Neural crest cell (in vitro differentiated cells): ENCODE data around the gene SCP2. TPM values are rescaled to one million over a fixed set of nuclear protein-coding genes. Genes with fewer than 3 reads are reported as not detected.

Experiments used
- DNase-seq: peaks from one replicate; pipeline ENCODE4 v3.0.0; 2021; ENCODE audit warnings: low read depth, mixed read lengths, low spot score
- H3K27ac Mint-ChIP-seq: one replicate; pipeline ENCODE4 v1.8.0; 2021; ENCODE audit warnings: mild to moderate bottlenecking, mixed read lengths; ENCODE audit not compliant: unreplicated experiment
- H3K27me3 Mint-ChIP-seq: 2 replicates; pipeline ENCODE4 v1.8.0; 2021; ENCODE audit warnings: low read depth, mild to moderate bottlenecking, mixed read lengths
- H3K36me3 Mint-ChIP-seq: 2 replicates; pipeline ENCODE4 v1.8.0; 2021; ENCODE audit warnings: low read depth, mild to moderate bottlenecking, mixed read lengths
- H3K4me1 Mint-ChIP-seq: 2 replicates; pipeline ENCODE4 v1.8.0; 2021; ENCODE audit warnings: mixed read lengths
- H3K4me3 Mint-ChIP-seq: one replicate; pipeline ENCODE4 v1.8.0; 2021; ENCODE audit warnings: mild to moderate bottlenecking, mixed read lengths
- H3K9me3 Mint-ChIP-seq: 2 replicates; pipeline ENCODE4 v1.8.0; 2021; ENCODE audit warnings: mixed read lengths
- total RNA-seq: library from RNA; stranded (reverse); gene quantifications from 2 replicates; pipeline ENCODE4 v1.2.1, GENCODE V29; 2021
- TF ChIP-seq, protein P1 (sequence below): fragments of 200-600 bp; sonication (generic); conservative IDR thresholded peaks from 2 replicates; pipeline ENCODE4 v1.5.0; 2021; ENCODE audit warnings: antibody characterized with exemption, mild to moderate bottlenecking

Gene SCP2
- total RNA-seq, 1 donor from 2014 or later = 61.8 TPM

DNA sequence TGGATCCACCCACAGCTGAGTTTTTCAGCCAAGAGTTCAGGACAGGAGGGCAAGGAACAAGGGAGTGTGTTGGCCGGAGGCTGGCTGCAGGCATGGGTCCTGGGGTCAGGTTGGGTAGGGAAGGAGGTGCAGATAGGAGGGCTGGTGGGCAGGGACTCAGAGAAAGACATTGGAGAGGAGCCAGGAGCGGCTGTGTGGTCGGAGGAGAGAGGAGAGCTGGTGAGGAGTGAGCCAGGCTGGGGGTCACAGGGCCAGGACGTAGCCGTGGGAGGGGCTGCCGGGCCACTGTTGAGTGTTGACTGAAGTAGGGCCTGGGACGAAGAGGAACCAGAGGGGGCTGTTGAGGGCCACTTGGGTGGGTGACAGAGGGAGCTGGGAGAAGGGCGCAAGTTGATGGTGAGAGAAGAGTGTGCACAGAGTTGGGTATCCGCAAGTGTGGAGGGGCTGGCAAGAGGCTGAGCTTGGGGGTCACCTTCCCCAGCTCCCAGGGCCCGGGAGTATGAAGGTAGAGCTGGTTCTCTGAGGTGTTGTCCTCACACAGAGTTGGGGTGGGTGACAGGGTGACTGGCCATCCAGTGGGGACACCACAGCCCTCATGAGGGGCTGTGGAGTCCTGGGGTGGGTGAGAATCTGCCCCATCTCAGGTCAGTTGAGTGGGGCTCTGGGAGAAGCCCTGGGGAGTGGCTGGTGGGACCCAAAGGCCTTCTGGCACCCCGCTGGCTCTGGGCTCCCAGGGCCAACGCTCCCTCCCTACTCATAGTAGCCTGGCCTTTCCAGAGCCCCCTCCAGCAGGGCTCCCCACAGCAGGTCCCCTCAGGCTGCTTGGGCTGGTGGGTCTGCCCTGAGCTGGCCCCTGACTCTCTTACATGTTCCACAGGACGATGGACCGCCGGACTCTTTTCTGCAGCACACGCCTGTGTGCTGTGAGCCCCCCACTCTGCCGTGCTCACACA lies 156.8 kb downstream of the SCP2 start:
- H3K27me3 Mint-ChIP-seq = no peaks in the 10 kb centered on the region
- H3K9me3 Mint-ChIP-seq = no peaks in the 10 kb centered on the region
- DNase-seq = no peak
- peak overlapping the region; percentile 44 for H3K27ac Mint-ChIP-seq
- peaks cover 14% of the 10 kb centered on the region for H3K4me1 Mint-ChIP-seq
- no peaks in the 10 kb centered on the region for H3K36me3 Mint-ChIP-seq
- H3K4me3 Mint-ChIP-seq = no peak overlapping the region
- TF ChIP-seq, protein P1, sequence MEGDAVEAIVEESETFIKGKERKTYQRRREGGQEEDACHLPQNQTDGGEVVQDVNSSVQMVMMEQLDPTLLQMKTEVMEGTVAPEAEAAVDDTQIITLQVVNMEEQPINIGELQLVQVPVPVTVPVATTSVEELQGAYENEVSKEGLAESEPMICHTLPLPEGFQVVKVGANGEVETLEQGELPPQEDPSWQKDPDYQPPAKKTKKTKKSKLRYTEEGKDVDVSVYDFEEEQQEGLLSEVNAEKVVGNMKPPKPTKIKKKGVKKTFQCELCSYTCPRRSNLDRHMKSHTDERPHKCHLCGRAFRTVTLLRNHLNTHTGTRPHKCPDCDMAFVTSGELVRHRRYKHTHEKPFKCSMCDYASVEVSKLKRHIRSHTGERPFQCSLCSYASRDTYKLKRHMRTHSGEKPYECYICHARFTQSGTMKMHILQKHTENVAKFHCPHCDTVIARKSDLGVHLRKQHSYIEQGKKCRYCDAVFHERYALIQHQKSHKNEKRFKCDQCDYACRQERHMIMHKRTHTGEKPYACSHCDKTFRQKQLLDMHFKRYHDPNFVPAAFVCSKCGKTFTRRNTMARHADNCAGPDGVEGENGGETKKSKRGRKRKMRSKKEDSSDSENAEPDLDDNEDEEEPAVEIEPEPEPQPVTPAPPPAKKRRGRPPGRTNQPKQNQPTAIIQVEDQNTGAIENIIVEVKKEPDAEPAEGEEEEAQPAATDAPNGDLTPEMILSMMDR = no peak

DNA sequence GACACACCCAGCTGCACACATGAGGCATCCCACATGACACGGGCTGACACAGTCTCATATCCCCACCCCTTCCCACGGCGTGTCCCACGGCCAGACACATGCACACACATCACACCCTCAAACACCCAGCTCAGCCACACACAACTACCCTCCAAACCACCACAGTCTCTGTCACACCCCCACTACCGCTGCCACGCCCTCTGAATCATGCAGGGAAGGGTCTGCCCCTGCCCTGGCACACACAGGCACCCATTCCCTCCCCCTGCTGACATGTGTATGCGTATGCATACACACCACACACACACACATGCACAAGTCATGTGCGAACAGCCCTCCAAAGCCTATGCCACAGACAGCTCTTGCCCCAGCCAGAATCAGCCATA lies 157.5 kb downstream of the SCP2 start:
- no peaks in the 10 kb centered on the region for H3K36me3 Mint-ChIP-seq
- TF ChIP-seq, protein P1 = no peak
- H3K27ac Mint-ChIP-seq = peak overlapping the region; percentile 44
- H3K9me3 Mint-ChIP-seq = no peaks in the 10 kb centered on the region
- DNase-seq = no peak
- peaks cover 14% of the 10 kb centered on the region for H3K4me1 Mint-ChIP-seq
- no peak overlapping the region for H3K4me3 Mint-ChIP-seq
- no peaks in the 10 kb centered on the region for H3K27me3 Mint-ChIP-seq

DNA sequence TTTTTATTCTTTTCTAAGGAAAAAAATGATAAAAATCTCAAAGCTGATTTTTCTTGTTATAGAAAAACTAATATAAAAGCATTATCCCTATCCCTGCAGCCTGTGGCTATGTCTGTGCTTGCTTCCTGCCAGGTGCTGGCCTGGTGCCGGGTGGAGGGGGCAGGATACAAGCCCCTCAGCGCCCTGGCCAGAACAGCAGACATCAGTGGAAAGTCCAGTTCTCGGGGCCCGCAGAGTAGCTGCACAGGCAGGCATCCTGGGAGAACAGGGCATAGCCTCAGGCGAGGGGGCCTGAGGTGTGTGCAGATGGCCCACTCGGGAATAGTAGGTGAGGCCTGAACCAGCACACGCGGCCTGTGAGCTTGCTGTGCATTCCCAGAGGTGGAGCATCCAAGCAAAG lies 158.3 kb downstream of the SCP2 start:
- Mint-ChIP-seq H3K27ac (no peak overlapping the region), H3K36me3 (no peaks in the 10 kb centered on the region), H3K4me1 (peaks cover 14% of the 10 kb centered on the region), H3K4me3 (no peak overlapping the region), H3K27me3 (no peaks in the 10 kb centered on the region), H3K9me3 (no peaks in the 10 kb centered on the region)
- DNase-seq = no peak
- TF ChIP-seq, protein P1 = no peak

DNA sequence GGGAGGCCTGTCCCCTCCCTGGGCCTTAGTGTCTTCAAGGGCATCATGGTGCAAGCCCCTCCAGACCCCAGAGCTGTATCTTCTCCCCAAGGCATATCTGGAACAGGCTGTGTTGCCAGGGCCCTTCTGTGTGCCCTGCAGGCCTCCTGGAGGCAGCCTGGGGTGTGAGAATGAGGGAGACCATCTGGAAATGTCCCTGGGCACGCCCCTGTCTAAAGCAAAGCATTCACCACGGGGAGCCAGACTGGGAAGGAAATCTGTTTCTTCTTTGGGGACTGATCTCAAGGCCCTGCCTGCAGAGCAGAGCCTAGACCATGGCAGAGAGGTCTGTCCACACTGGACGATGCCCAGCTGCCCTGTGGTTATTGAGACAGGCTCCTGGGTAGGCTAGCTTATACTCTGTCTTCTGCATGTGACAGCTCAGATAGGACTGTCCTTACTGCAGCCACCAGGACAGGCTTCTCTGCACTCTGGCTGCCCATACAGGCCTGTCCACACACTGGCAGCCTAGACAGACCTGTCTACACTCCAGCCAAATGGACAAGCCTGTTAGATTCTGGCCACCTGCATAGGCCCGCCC lies 159.5 kb downstream of the SCP2 start:
- H3K27me3 Mint-ChIP-seq = no peaks in the 10 kb centered on the region
- peaks cover 14% of the 10 kb centered on the region for H3K4me1 Mint-ChIP-seq
- no peak for DNase-seq
- TF ChIP-seq, protein P1 = no peak
- H3K4me3 Mint-ChIP-seq = no peak overlapping the region
- H3K9me3 Mint-ChIP-seq = no peaks in the 10 kb centered on the region
- no peaks in the 10 kb centered on the region for H3K36me3 Mint-ChIP-seq
- H3K27ac Mint-ChIP-seq = no peak overlapping the region

DNA sequence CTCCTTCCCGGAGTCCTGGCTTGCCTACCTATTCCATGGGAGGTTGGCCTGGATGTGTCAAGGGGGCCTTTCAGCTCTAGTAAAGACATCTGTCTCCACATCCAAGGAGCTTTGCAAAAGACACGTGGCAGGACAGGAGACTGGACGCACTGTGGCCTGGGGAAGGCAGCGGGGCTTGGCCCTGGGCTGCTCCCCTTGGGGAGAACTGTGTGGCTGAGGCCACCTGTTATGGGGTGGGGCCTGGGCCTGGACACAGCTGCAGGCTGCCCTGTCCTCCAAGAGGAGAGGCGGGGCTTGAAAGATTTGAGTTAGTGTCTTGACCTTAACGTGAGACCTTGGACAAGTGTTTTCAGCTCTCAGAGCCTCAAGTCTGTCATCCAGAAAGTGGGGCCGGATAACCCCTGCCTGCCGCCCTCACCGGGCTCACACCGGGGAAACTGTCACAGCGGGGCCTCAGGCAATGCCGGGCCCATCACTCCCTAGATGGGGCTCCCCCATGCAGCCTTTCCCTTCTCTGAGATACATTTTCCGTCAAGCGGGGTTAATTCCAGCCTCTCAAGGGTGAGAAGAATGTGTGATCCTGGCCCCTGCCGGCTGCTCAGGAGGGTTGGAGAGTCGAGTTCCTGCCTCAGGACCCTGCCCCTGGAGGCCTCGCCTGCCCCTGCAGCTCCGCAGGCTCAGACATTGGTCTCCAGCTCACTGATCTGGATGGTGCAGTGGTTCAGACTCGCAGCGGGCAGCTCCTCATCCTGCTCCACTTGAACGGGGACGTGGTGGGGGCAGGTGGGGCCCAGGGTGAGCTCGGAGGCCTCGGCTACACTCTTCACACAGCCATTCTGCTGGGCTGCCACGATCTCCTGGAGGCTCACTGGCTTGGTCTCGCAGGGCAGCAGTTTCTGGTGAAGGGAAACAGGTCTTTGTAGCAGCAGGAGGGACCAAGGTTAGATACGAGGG lies 160.5 kb downstream of the SCP2 start:
- no peak for DNase-seq
- no peak overlapping the region for H3K4me3 Mint-ChIP-seq
- no peaks in the 10 kb centered on the region for H3K9me3 Mint-ChIP-seq
- peak overlapping the region; percentile 62 for H3K27ac Mint-ChIP-seq
- peaks cover 9% of the 10 kb centered on the region for H3K4me1 Mint-ChIP-seq
- H3K36me3 Mint-ChIP-seq = no peaks in the 10 kb centered on the region
- TF ChIP-seq, protein P1 = peak; percentile 34
- no peaks in the 10 kb centered on the region for H3K27me3 Mint-ChIP-seq
